Heart left ventricle (tissue), 16 donors: ENCODE results near the gene DPP8. TPM values are rescaled to one million over a fixed set of nuclear protein-coding genes. Genes with fewer than 3 reads are reported as not detected.

Source experiments
- ATAC-seq, 4 donors: fragments of 200-7000 bp; cut with Tn5 transposase; one replicate each; pipeline ENCODE4 v1.9.1; 2020 to 2022; ENCODE audit warnings: moderate library complexity in 4 of 4, mild to moderate bottlenecking in 3 of 4, moderate number of reproducible peaks in 1 of 4
- DNase-seq, 5 donors: peaks; one replicate each; pipeline ENCODE4 v3.0.0-alpha.2; 2020
- H3K27ac ChIP-seq, 12 donors: fragments of 200-600 bp; sonication (generic) in 4 of 12; one replicate each; pipeline versions ENCODE4 v1.5.0 to v1.8.0; 2016 to 2022; ENCODE audit warnings: mild to moderate bottlenecking in 2 of 12
- H3K27me3 ChIP-seq, 9 donors: fragments of 200-600 bp; sonication (generic) in 2 of 9; one replicate each; pipeline versions ENCODE4 v1.5.1 to v1.8.0; 2016 to 2022; ENCODE audit warnings: mild to moderate bottlenecking in 3 of 9
- H3K36me3 ChIP-seq, 9 donors: fragments of 200-600 bp; sonication (generic) in 2 of 9; one replicate each; pipeline versions ENCODE4 v1.5.0 to v1.8.0; 2018 to 2022; ENCODE audit warnings: mild to moderate bottlenecking in 2 of 9
- H3K4me1 ChIP-seq, 12 donors: fragments of 200-600 bp; sonication (generic) in 4 of 12; one replicate each; pipeline versions ENCODE4 v1.5.0 to v1.8.0; 2016 to 2022; ENCODE audit warnings: mild to moderate bottlenecking in 3 of 12
- H3K4me3 ChIP-seq, 12 donors: fragments of 200-600 bp; sonication (generic) in 4 of 12; one replicate each; pipeline versions ENCODE4 v1.5.0 to v1.8.0; 2017 to 2022; ENCODE audit warnings: mild to moderate bottlenecking in 9 of 12, moderate library complexity in 4 of 12
- H3K9me3 ChIP-seq, 12 donors: fragments of 200-600 bp; sonication (generic) in 4 of 12; one replicate each; pipeline versions ENCODE4 v1.5.0 to v1.8.0; 2016 to 2022; ENCODE audit warnings: mild to moderate bottlenecking in 1 of 12
- CTCF ChIP-seq, 12 donors: fragments of 200-600 bp; sonication (generic) in 4 of 12; IDR thresholded peaks; one replicate each; pipeline versions ENCODE4 v1.5.0 to v1.8.0; 2018 to 2022; ENCODE audit warnings: antibody characterized with exemption in 12 of 12, mild to moderate bottlenecking in 5 of 12
- POLR2A ChIP-seq, 2 donors: fragments of 450-650 bp; IDR thresholded peaks; one replicate each; pipeline ENCODE4 v1.6.1; 2017; ENCODE audit warnings: antibody characterized with exemption in 2 of 2, mild to moderate bottlenecking in 2 of 2, moderate library complexity in 2 of 2
- WGBS, 4 donors: extraction: QIAGEN DNeasy Blood & Tissue Kit in 2 of 4; methylation state at CpG; one replicate each; pipeline versions ENCODE4 v1.1.5 to v1.1.7; 2013 to 2018; 5-methylcytosine and 5-hydroxymethylcytosine counted together
- intact Hi-C, 10 donors: fragments of 100-400 bp; cut with DNase I; formaldehyde crosslinking; loops; one replicate each; pipeline versions ENCODE4 v1.11.1 to v1.14.2; 2022
- polyA plus RNA-seq, 2 donors: library from polyadenylated mRNA; stranded (reverse); fragments of 200-250 nt; gene quantifications; one replicate each; pipeline ENCODE4 v1.2.3, GENCODE V29; 2013
- total RNA-seq, 9 donors: library from RNA; depleted of rRNA in 2 of 9; stranded (reverse); fragments of >200 nt in 2 of 9; fragmentation: NEBNext Ultra II Directional in 3 of 9; extraction: Animal tissue kit (Norgen Biotek cat#: 25700) in 3 of 9; gene quantifications; one replicate each; pipeline versions ENCODE4 v1.1.0 to v1.2.4, GENCODE V29; 2016 to 2023
- donor health status: ischemic (EF 13 %, LVEDD 7.1; RV severe dilation, severe dysfunction).
- donor health status: healthy with polysubstance abuse.
- donor health status: DM: no; HTN: yes; CAD: no.
- donor health status: DM: no; HTN: no; CAD: no.
- donor health status: ischemic (EF 25% LVEDD 6.9; RV normal size, moderate dysfunction).
- donor health status: ischemic (EF 25% LVEDD 5.7; RV mildly dilated, moderate dysfunction).
- donor health status: healthy.
- donor health status: DM: yes; HTN: yes; CAD: no.
- donor health status: ischemic (EF 35%, LVEDD 5.7; RV mildly dilated, moderate dysfunction).
- donor health status: nonischemic (EF 11% LVEDD 7.7; RV severe dilation, severe dysfunction).
- donor health status: DM: yes; HTN: yes; CAD: no.
- donor health status: PGD.
- donor health status: ischemic (EF 29% LVEDD 5.4; RV normal size, mild dysfunction).
- donor health status: nonischemic (EF 23%, LVEDD 6.1; RV moderate dilation, normal function).

DPP8 gene
- total and polyA plus RNA-seq, 11 donors, result 10.0 to 44.5 (median 39.2) TPM

GRCh38 chr15:65524226-65524625 lies 6.7 kb upstream of the DPP8 start:
- DNase-seq (no peak), ATAC-seq (no peak)
- H3K4me3 ChIP-seq, result no peak overlapping the region
- intact Hi-C loops, result no loop called here
- H3K27me3 ChIP-seq, result no peaks in the 10 kb centered on the region
- 82 to 87% (median 84%) methylated on average over 10 of the region's 10 CpGs for WGBS, 4 donors
- H3K4me1 ChIP-seq, result peaks cover 0 to 11% (median 0%) of the 10 kb centered on the region in 12 donors
- no peaks in the 10 kb centered on the region for H3K9me3 ChIP-seq
- H3K27ac ChIP-seq, result no peak overlapping the region
- H3K36me3 ChIP-seq, result no peaks in the 10 kb centered on the region
- TF ChIP-seq POLR2A (IDR thresholded peaks at IDR 0.05) (no peak), CTCF (IDR thresholded peaks at IDR 0.05) (no peak)

DNA sequence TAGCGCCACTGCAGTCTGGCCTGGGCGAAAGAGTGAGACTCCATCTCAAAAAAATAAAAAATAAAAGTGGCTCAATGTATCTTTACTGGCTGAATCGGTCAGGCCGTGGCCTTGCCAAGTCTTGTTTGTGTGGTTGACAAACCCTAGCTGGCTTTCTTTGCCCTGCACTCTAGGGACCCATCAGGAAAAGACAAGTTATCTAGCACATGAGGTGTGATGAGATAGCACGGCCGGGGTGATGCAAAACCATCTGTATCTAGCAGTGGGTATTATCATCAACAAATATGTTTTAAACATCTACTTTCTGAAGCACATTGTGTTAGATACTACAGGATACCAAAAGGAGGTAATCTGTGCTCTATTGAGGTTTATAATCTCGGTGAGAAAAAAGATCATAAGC lies 3.9 kb upstream of the DPP8 start:
- Histone ChIP-seq H3K4me3 (no peak overlapping the region), H3K27me3 (no peaks in the 10 kb centered on the region), H3K27ac (no peak overlapping the region), H3K36me3 (no peaks in the 10 kb centered on the region), H3K9me3 (peaks cover 0 to 3% (median 0%) of the 10 kb centered on the region in 12 donors), H3K4me1 (peaks cover 2 to 16% (median 4%) of the 10 kb centered on the region in 12 donors)
- intact Hi-C loops, result no loop called here
- WGBS, 4 donors, result 52 to 63% (median 57%) methylated on average over 7 of the region's 7 CpGs
- TF ChIP-seq POLR2A (IDR thresholded peaks at IDR 0.05) (no peak), CTCF (IDR thresholded peaks at IDR 0.05) (no peak)
- ATAC-seq (no peak), DNase-seq (no peak)

DNA sequence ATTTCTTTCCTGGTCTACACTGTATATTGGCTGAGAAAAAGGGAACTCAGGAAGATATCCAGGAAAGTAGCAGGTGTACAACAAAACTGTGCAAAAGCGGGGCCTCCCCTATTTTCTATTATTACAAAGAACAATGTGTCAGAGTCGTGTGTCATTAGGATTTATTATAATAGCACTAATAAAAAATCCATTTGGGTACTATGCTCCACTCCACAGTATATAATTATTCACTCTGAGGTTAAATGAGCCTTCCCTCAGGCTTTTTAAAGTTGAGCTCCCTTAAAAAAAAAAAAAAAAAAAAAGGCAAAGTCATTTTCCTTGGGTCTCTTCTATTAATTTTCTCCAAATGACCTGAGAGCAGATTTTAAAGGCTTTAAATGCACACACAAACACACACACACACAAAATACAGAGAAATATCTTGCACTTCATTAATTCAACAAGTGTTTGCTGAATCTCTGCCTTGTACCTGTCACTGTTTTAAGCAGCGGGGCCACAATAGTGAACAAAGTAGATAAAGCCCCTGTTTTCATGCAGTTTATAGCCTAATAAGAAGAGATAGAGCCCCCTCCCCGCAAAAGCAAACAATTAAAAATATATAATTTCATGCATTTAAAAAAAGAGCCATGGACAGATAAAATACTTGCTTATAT lies 1.3 kb upstream of the DPP8 start:
- DNase-seq, result no peak
- Histone ChIP-seq H3K36me3 (peaks cover 0 to 15% (median 5%) of the 10 kb centered on the region in 9 donors), H3K27me3 (no peaks in the 10 kb centered on the region), H3K9me3 (peaks cover 0 to 3% (median 0%) of the 10 kb centered on the region in 12 donors), H3K4me1 (peaks cover 5 to 31% (median 25%) of the 10 kb centered on the region in 12 donors), H3K27ac (no peak overlapping the region), H3K4me3 (no peak overlapping the region)
- intact Hi-C loops, result no loop called here
- no peak for TF ChIP-seq POLR2A (IDR thresholded peaks at IDR 0.05)
- no peak for TF ChIP-seq CTCF (IDR thresholded peaks at IDR 0.05)
- WGBS, 4 donors, result 89 to 93% (median 91%) methylated on average over 4 of the region's 4 CpGs
- ATAC-seq, result no peak

DNA sequence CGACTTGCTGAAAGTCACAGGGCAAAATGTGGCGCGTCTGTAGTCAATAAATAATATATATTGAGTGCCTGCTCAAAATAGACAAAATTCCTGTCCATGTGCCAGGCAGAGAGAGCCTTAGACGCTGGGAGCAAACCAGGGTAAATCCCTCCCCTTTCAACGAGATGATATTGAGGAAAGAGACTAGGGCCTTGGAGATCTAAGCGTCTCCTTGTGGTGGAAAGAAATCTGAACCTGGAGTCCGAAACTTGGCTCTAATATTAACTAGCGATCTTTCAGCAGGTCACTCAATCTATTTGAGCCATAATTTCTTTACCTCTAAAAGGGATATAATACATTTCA lies 348 bp upstream of the DPP8 start:
- no peak for TF ChIP-seq POLR2A (IDR thresholded peaks at IDR 0.05)
- no peak for TF ChIP-seq CTCF (IDR thresholded peaks at IDR 0.05)
- Histone ChIP-seq H3K4me3 (peak overlapping the region in 10 of 12 donors; percentile 83 to 100 (median 97)), H3K4me1 (peaks cover 7 to 40% (median 32%) of the 10 kb centered on the region in 12 donors), H3K9me3 (peaks cover 0 to 3% (median 0%) of the 10 kb centered on the region in 12 donors), H3K27me3 (no peaks in the 10 kb centered on the region), H3K27ac (peak overlapping the region in 8 of 12 donors; percentile 89 to 99 (median 94)), H3K36me3 (peaks cover 0 to 15% (median 5%) of the 10 kb centered on the region in 9 donors)
- intact Hi-C loops, result loop anchor here in 1 of 10 donors (1.0 kb wide), 1 partner anchor 93 kb away; the partner anchor contains the start of gene INTS14
- peak in 1 of 4 donors; percentile 4 for ATAC-seq
- WGBS, 4 donors, result 28 to 38% (median 37%) methylated on average over 8 of the region's 8 CpGs
- DNase-seq, result no peak
